K562 (cell line): ENCODE measurements around the gene PSD2. TPM values are rescaled to one million over a fixed set of nuclear protein-coding genes. Genes with fewer than 3 reads are reported as not detected.

ENCODE experiments used
- ATAC-seq: fragments of 200-7000 bp; cut with Tn5 transposase; 3 replicates; pipeline ENCODE4 v1.9.1; 2020; ENCODE audit warnings: moderate library complexity
- BruUV-seq: library from RNA; stranded (reverse); fragments of 400-500 nt; replicated peaks from 2 replicates; lab custom pipeline; 2021; lab: Mats Ljungman, UMichigan
- CTCF ChIA-PET: fragments of 300-600 bp; formaldehyde crosslinking; extraction: SDS; loops from one replicate; lab custom pipeline; 2021; ENCODE audit warnings: low intra/inter-chr PET ratio; lab: Yijun Ruan, JAX
- POLR2A ChIA-PET: fragments of 300-600, 350-650 bp; sonication (Branson Sonifier 250); formaldehyde crosslinking; extraction: SDS; loops from one replicate; lab custom pipeline; 2021; ENCODE audit warnings: antibody characterized with exemption, inconsistent platforms; lab: Yijun Ruan, JAX
- DNase-seq, 4 experiments: peaks; one replicate each; pipeline versions ENCODE4 v3.0.0 to v3.0.0-alpha.2; 2011 to 2018; ENCODE audit warnings: low spot score in 3 of 4, mixed read lengths in 3 of 4; ENCODE audit errors: extremely low read depth in 1 of 4
- FAIRE-seq: peaks from 2 replicates; lab custom pipeline; 2011; peaks lifted over from hg19 to GRCh38; lab: Jason Lieb, UNC
- H2AFZ ChIP-seq: 2 replicates; pipeline ENCODE4 v1.6.0; 2011; ENCODE audit warnings: low read depth, low read length, control low read depth, inconsistent platforms
- H3K27ac ChIP-seq: fragments of 200-600 bp; 3 replicates; pipeline ENCODE4 v1.8.0; 2011; ENCODE audit warnings: low read depth, mild to moderate bottlenecking, control low read depth, inconsistent platforms, low read length, moderate library complexity, mixed read lengths; ENCODE audit errors: extremely low read depth
- H3K27me3 ChIP-seq, 2 experiments: fragments of 300-600 bp in 1 of 2; 2 replicates in 1 of 2; 3 replicates in 1 of 2; pipeline versions ENCODE4 v1.6.0 to v1.8.0; 2011; ENCODE audit warnings: inconsistent platforms in 2 of 2, low read length in 2 of 2, mild to moderate bottlenecking in 1 of 2, mixed read lengths in 1 of 2, moderate library complexity in 1 of 2; ENCODE audit not compliant: control insufficient read depth in 2 of 2, insufficient read depth in 2 of 2
- H3K36me3 ChIP-seq: fragments of 300-600 bp; 3 replicates; pipeline ENCODE4 v1.8.0; 2011; ENCODE audit warnings: mild to moderate bottlenecking, low read length, inconsistent platforms; ENCODE audit not compliant: control insufficient read depth, insufficient read depth
- H3K4me1 ChIP-seq, 2 experiments: fragments of 200-600 bp in 1 of 2; replicated peaks in 1 of 2; 2 replicates in 1 of 2; 3 replicates in 1 of 2; pipeline versions ENCODE4 v1.5.1 to v1.8.0; 2011; ENCODE audit warnings: inconsistent platforms in 2 of 2, low read length in 2 of 2, mild to moderate bottlenecking in 1 of 2, mixed read lengths in 1 of 2, moderate library complexity in 1 of 2; ENCODE audit not compliant: control insufficient read depth in 2 of 2, insufficient read depth in 2 of 2
- H3K4me2 ChIP-seq: 2 replicates; pipeline ENCODE4 v1.6.1; 2011; ENCODE audit warnings: low read length, control low read depth, inconsistent platforms, mixed read lengths; ENCODE audit not compliant: insufficient read depth
- H3K4me3 ChIP-seq: fragments of 200-600 bp; sonication (generic), shearing (Covaris generic); 2 replicates; pipeline ENCODE4 v1.5.1; 2016; ENCODE audit warnings: control low read depth, inconsistent platforms
- H3K79me2 ChIP-seq: fragments of 200-600 bp; 3 replicates; pipeline ENCODE4 v1.8.0; 2011; ENCODE audit warnings: low read length, inconsistent platforms; ENCODE audit not compliant: control insufficient read depth, insufficient read depth
- H3K9ac ChIP-seq, 2 experiments: 2 replicates each; pipeline versions ENCODE4 v1.6.0 to v1.6.1; 2011; ENCODE audit warnings: low read depth in 2 of 2, low read length in 2 of 2, control low read depth in 1 of 2, inconsistent platforms in 1 of 2, mild to moderate bottlenecking in 1 of 2, mixed read lengths in 1 of 2; ENCODE audit not compliant: insufficient read depth in 1 of 2
- H3K9me1 ChIP-seq: one replicate; pipeline ENCODE4 v1.6.0; 2011; ENCODE audit warnings: inconsistent platforms, mild to moderate bottlenecking, low read length, moderate library complexity; ENCODE audit not compliant: control insufficient read depth, insufficient read depth
- H3K9me3 ChIP-seq: replicated peaks from 2 replicates; pipeline ENCODE4 v1.5.1; 2011; ENCODE audit warnings: low read depth, low read length, inconsistent platforms; ENCODE audit not compliant: control insufficient read depth, insufficient read depth
- H4K20me1 ChIP-seq: replicated peaks from 2 replicates; pipeline ENCODE4 v1.6.1; 2011; ENCODE audit warnings: low read length, inconsistent platforms, mixed read lengths; ENCODE audit not compliant: control insufficient read depth, insufficient read depth
- CREM ChIP-seq: IDR thresholded peaks from 2 replicates; pipeline ENCODE4 v1.6.1; 2014; ENCODE audit warnings: antibody characterized with exemption, low read depth
- CTBP1 ChIP-seq: fragments of 450-650 bp; IDR thresholded peaks from 2 replicates; pipeline ENCODE4 v1.6.1; 2016; ENCODE audit warnings: borderline replicate concordance
- JUNB ChIP-seq: fragments of 450-650 bp; formaldehyde crosslinking; conservative IDR thresholded peaks from 2 replicates; pipeline ENCODE4 v1.4.0; 2020; ENCODE audit warnings: mild to moderate bottlenecking
- MEF2A ChIP-seq: IDR thresholded peaks from 2 replicates; pipeline ENCODE4 v1.6.1; 2011; ENCODE audit warnings: low read depth, mild to moderate bottlenecking, low read length, moderate library complexity; ENCODE audit not compliant: control insufficient read depth
- MTF1 ChIP-seq: fragments of 250-450 bp; sonication (Bioruptor Pico); IDR thresholded peaks from 2 replicates; pipeline ENCODE4 v1.9.0; 2021; ENCODE audit warnings: moderate library complexity, mild to moderate bottlenecking, inconsistent platforms, borderline replicate concordance
- NFXL1 ChIP-seq: fragments of 450-650 bp; formaldehyde crosslinking; IDR thresholded peaks from 2 replicates; pipeline ENCODE4 v1.4.0; 2021; ENCODE audit warnings: mild to moderate bottlenecking
- POLR3G ChIP-seq: IDR thresholded peaks from 2 replicates; pipeline ENCODE4 v1.6.1; 2011; ENCODE audit not compliant: insufficient read length, insufficient replicate concordance; ENCODE audit errors: extremely low read depth
- TBL1XR1 ChIP-seq, 2 experiments: IDR thresholded peaks; 2 replicates each; pipeline ENCODE4 v1.6.1; 2012; ENCODE audit warnings: improper control_type of control experiment in 2 of 2, low read length in 2 of 2, mild to moderate bottlenecking in 1 of 2
- WGBS: fragments of 100-300 bp; shearing (Covaris generic); methylation state at CpG from one replicate; pipeline ENCODE4 v1.1.6; 2016; ENCODE audit warnings: low coverage, mixed read lengths; ENCODE audit not compliant: insufficient coverage; ENCODE audit errors: missing lambda C conversion rate; 5-methylcytosine and 5-hydroxymethylcytosine counted together
- in situ Hi-C: fragments of 300-500 bp; cut with MboI; formaldehyde crosslinking; loops from 4 replicates; pipeline ENCODE4 v1.15.0; 2018; ENCODE audit warnings: inconsistent platforms, mixed read lengths
- intact Hi-C: fragments of 100-400 bp; cut with micrococcal nuclease; formaldehyde crosslinking; loops from 2 replicates; pipeline ENCODE4 v1.14.2; 2022
- polyA plus RNA-seq, 8 experiments: library from polyadenylated mRNA; depleted of rRNA in 4 of 8; stranded (reverse) in 5 of 8; unstranded in 3 of 8; fragments of >200 nt; fragmentation: Nextera tagmentation in 2 of 8; fragmentation: Illumina TruSeq in 1 of 8; extraction: Ambion mirVana in 2 of 8; extraction: Trizol in 1 of 8; gene quantifications; 2 replicates each; pipeline versions ENCODE4 v1.2.1 to v1.2.3, GENCODE V29; 2011 to 2014; ENCODE audit warnings: inconsistent platforms in 1 of 8, missing spikeins in 1 of 8
- total RNA-seq, 7 experiments: library from RNA; depleted of rRNA in 6 of 7; stranded (reverse); fragments of >200 nt in 6 of 7; fragmentation: Illumina TruSeq in 2 of 7; extraction: Trizol in 2 of 7; gene quantifications; 2 replicates each; pipeline versions ENCODE4 v1.2.1 to v1.2.3, GENCODE V29; 2011 to 2021; ENCODE audit warnings: low replicate concordance in 1 of 7
- TF ChIP-seq, protein P1 (sequence below): sonication (generic); formaldehyde crosslinking; IDR thresholded peaks from 2 replicates; pipeline ENCODE4 v1.8.1; 2023; ENCODE audit warnings: mild to moderate bottlenecking, missing genetic modification reagents, moderate library complexity
- TF ChIP-seq, protein P2 (sequence below): fragments of 250-450 bp; sonication (Bioruptor Pico); IDR thresholded peaks from 2 replicates; pipeline ENCODE4 v1.8.0; 2022; ENCODE audit warnings: inconsistent platforms, mild to moderate bottlenecking, moderate library complexity, borderline replicate concordance
- TF ChIP-seq, protein P3 (sequence below), 2 experiments: fragments of 450-650 bp in 1 of 2; sonication (generic) in 1 of 2; formaldehyde crosslinking; conservative IDR thresholded peaks; 2 replicates each; pipeline versions ENCODE4 v1.4.0 to v1.8.1; 2020 to 2022; ENCODE audit warnings: mild to moderate bottlenecking in 1 of 2, missing genetic modification reagents in 1 of 2
- TF ChIP-seq, protein P4 (sequence below), 2 experiments: fragments of 200-800 bp in 1 of 2; sonication (Bioruptor generic) in 1 of 2; sonication (generic) in 1 of 2; formaldehyde crosslinking in 1 of 2; IDR thresholded peaks in 1 of 2; conservative IDR thresholded peaks in 1 of 2; 2 replicates each; pipeline versions ENCODE4 v1.5.0 to v1.6.1; 2016 to 2020; ENCODE audit warnings: missing compliant biosample characterization in 1 of 2, missing genetic modification characterization in 1 of 2, missing genetic modification reagents in 1 of 2
- TF ChIP-seq, protein P5 (sequence below): fragments of 250-450 bp; sonication (Bioruptor Pico); IDR thresholded peaks from 2 replicates; pipeline ENCODE4 v1.5.1; 2021; ENCODE audit warnings: mild to moderate bottlenecking

Gene PSD2
- total and polyA plus RNA-seq, 9 of the 15 experiments (the other 6 are each of a cell fraction or from before 2014, with no cell fraction given), result 0.01 to 0.09 (median 0.04) TPM; not detected in 4

GRCh38 chr5:139854029-139854605, 58.5 kb downstream of the PSD2 start:
- H3K9me3 ChIP-seq, result no peaks in the 10 kb centered on the region
- H2AFZ ChIP-seq, result no peak overlapping the region
- H3K4me1 ChIP-seq, result no peaks in the 10 kb centered on the region
- BruUV-seq, result no TSS peak
- FAIRE-seq (no peak), ATAC-seq (no peak), DNase-seq (no peak)
- ChIA-PET POLR2A (no interaction called here), CTCF (no interaction called here)
- H3K4me2 ChIP-seq, result no peak overlapping the region
- H3K9ac ChIP-seq, result no peak overlapping the region
- WGBS, result 6% methylated on average over 7 of the region's 7 CpGs
- H4K20me1 ChIP-seq, result peaks cover 15% of the 10 kb centered on the region
- H3K27me3 ChIP-seq, result peaks cover 21 to 73% of the 10 kb centered on the region in 2 experiments
- no peak overlapping the region for H3K4me3 ChIP-seq
- no peak overlapping the region for H3K27ac ChIP-seq
- H3K79me2 ChIP-seq, result no peaks in the 10 kb centered on the region
- intact Hi-C loops (no loop called here), in situ Hi-C loops (loop anchor here (10.0 kb wide), 1 partner anchor 219 kb away; no protein-coding TSS in a partner anchor)
- H3K9me1 ChIP-seq, result no peaks in the 10 kb centered on the region
- H3K36me3 ChIP-seq, result no peaks in the 10 kb centered on the region
- TF ChIP-seq CTBP1 (no peak), MTF1 (CRISPR knock-in tag) (no peak), TBL1XR1 (IDR thresholded peaks at IDR 0.05; ENCODE audit: low read length in 2 of 2) (no peak), MEF2A (no peak), NFXL1 (CRISPR knock-in tag) (no peak), POLR3G (no peak), CREM (no peak), JUNB (CRISPR knock-in tag) (no peak)
- TF ChIP-seq, protein P1, sequence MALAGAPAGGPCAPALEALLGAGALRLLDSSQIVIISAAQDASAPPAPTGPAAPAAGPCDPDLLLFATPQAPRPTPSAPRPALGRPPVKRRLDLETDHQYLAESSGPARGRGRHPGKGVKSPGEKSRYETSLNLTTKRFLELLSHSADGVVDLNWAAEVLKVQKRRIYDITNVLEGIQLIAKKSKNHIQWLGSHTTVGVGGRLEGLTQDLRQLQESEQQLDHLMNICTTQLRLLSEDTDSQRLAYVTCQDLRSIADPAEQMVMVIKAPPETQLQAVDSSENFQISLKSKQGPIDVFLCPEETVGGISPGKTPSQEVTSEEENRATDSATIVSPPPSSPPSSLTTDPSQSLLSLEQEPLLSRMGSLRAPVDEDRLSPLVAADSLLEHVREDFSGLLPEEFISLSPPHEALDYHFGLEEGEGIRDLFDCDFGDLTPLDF, result no peak
- TF ChIP-seq, protein P2, sequence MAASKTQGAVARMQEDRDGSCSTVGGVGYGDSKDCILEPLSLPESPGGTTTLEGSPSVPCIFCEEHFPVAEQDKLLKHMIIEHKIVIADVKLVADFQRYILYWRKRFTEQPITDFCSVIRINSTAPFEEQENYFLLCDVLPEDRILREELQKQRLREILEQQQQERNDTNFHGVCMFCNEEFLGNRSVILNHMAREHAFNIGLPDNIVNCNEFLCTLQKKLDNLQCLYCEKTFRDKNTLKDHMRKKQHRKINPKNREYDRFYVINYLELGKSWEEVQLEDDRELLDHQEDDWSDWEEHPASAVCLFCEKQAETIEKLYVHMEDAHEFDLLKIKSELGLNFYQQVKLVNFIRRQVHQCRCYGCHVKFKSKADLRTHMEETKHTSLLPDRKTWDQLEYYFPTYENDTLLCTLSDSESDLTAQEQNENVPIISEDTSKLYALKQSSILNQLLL, result no peak
- TF ChIP-seq, protein P3, sequence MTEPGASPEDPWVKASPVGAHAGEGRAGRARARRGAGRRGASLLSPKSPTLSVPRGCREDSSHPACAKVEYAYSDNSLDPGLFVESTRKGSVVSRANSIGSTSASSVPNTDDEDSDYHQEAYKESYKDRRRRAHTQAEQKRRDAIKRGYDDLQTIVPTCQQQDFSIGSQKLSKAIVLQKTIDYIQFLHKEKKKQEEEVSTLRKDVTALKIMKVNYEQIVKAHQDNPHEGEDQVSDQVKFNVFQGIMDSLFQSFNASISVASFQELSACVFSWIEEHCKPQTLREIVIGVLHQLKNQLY (CRISPR knock-in tag; conservative IDR thresholded peaks at IDR 0.05), result no peak
- TF ChIP-seq, protein P4, sequence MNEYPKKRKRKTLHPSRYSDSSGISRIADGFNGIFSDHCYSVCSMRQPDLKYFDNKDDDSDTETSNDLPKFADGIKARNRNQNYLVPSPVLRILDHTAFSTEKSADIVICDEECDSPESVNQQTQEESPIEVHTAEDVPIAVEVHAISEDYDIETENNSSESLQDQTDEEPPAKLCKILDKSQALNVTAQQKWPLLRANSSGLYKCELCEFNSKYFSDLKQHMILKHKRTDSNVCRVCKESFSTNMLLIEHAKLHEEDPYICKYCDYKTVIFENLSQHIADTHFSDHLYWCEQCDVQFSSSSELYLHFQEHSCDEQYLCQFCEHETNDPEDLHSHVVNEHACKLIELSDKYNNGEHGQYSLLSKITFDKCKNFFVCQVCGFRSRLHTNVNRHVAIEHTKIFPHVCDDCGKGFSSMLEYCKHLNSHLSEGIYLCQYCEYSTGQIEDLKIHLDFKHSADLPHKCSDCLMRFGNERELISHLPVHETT (CRISPR knock-in tag; conservative IDR thresholded peaks at IDR 0.05 in 1 of 2, IDR thresholded peaks at IDR 0.05 in 1 of 2), result no peak
- TF ChIP-seq, protein P5, sequence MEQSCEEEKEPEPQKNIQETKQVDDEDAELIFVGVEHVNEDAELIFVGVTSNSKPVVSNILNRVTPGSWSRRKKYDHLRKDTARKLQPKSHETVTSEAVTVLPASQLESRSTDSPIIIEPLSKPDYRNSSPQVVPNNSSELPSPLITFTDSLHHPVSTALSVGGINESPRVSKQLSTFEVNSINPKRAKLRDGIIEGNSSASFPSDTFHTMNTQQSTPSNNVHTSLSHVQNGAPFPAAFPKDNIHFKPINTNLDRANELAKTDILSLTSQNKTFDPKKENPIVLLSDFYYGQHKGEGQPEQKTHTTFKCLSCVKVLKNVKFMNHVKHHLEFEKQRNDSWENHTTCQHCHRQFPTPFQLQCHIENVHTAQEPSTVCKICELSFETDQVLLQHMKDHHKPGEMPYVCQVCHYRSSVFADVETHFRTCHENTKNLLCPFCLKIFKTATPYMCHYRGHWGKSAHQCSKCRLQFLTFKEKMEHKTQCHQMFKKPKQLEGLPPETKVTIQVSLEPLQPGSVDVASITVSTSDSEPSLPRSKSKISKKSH (CRISPR knock-in tag), result no peak
